ENCODE data around the gene FILIP1.

Gene FILIP1, protein sequence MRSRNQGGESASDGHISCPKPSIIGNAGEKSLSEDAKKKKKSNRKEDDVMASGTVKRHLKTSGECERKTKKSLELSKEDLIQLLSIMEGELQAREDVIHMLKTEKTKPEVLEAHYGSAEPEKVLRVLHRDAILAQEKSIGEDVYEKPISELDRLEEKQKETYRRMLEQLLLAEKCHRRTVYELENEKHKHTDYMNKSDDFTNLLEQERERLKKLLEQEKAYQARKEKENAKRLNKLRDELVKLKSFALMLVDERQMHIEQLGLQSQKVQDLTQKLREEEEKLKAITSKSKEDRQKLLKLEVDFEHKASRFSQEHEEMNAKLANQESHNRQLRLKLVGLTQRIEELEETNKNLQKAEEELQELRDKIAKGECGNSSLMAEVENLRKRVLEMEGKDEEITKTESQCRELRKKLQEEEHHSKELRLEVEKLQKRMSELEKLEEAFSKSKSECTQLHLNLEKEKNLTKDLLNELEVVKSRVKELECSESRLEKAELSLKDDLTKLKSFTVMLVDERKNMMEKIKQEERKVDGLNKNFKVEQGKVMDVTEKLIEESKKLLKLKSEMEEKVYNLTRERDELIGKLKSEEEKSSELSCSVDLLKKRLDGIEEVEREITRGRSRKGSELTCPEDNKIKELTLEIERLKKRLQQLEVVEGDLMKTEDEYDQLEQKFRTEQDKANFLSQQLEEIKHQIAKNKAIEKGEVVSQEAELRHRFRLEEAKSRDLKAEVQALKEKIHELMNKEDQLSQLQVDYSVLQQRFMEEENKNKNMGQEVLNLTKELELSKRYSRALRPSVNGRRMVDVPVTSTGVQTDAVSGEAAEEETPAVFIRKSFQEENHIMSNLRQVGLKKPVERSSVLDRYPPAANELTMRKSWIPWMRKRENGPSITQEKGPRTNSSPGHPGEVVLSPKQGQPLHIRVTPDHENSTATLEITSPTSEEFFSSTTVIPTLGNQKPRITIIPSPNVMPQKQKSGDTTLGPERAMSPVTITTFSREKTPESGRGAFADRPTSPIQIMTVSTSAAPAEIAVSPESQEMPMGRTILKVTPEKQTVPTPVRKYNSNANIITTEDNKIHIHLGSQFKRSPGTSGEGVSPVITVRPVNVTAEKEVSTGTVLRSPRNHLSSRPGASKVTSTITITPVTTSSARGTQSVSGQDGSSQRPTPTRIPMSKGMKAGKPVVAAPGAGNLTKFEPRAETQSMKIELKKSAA (N-terminal part only)

DNA sequence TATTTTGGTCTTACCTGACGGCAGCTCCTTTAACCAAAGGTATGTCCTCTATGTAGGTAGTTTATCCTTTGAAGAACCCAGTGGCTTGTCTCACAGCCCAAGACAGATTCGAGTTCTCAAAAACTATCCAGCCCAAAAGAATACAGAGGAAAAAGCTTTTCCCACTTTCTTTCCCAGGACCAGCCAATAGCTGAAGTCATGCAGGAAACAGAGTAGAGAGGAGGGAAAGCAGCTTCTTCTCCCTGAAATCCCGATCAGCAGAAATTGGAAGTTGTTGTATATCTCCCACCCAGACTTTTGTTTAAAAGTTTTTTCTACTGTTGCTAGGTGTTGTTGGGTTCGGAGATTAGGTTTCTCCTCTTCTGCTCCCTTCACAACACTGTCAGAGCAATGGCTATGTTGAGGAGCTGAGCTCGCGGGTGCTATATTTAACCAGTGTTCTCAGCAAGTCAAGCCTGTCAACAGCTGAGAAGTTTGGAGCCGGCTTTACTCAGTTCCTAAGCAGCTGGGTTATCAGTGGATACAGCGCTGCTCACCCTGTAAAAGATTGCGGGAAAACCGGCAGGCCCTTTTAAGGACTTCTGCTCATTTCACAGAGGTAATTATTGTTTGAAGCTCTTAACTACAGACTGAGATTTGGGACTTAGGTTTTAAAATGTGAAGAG, at the start of gene FILIP1:
FILIP1 (minus strand) TSS at position 401 of the 665 bp plus-strand sequence. CDS start 78,828 bp downstream, outside the sequence.
- no peak for DNase-seq (ENCODE audit: low read depth in 2 of 3, low spot score in 2 of 3)

DNA sequence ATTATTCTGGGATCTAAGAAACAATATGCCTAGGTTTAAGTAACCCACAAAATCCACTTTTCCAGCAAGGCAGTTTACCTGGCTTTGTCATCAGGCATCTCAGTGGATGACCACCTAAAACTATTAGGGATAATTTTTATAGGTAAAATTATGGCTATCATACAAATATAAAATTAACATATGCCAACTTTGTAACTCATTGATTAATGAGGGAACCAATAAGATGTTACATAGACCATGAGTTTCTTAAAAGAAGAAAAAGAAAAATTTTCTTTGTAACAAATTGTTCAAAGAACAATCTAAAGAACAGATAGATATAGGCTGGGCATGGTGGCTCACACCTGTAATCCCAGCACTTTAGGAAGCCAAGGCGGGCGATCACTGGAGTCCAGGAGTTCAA, 49.7 kb upstream of the FILIP1 start:
- no peak for DNase-seq (ENCODE audit: low read depth in 2 of 3, low spot score in 2 of 3)

DNA sequence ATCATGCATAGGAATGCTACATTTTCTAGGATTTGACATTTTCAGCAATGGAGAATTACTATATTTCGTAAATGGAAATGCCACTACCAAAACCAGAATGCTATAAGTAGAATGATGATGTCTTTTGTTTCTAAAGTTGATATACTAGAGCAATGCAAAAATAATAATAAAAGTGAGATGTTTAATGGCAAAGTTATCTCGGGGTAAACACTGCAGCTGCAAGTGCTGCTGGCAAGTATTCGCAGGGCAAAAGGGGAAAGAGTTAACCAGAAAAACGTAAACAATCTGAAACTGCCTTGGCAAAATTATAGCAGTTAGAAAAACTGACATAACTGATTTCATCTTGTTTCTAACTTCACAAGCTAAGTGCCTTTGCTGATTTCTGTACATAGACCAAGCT, 45.5 kb upstream of the FILIP1 start:
- no peak for DNase-seq (ENCODE audit: low read depth in 2 of 3, low spot score in 2 of 3)

DNA sequence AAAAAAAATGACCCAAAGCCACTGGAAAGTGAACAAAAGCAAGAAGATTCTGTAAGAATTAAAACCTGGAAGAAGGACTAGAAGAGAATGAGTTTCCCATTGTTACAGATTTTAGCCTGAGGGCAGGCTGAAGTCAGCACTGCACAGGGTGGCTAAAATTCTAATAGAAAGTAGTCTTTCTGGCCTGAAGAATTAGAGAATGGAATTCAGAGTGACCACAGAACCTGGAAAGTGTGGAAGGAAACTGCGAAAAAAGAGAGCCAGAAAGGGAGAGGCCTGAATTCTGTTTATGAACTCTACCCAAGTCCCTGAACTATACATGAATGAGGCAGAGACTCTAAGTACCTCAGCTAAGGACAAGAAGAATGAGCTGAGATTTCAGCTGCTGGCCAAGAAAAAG, 38.9 kb upstream of the FILIP1 start:
- DNase-seq (ENCODE audit: low read depth in 2 of 3, low spot score in 2 of 3), result no peak

DNA sequence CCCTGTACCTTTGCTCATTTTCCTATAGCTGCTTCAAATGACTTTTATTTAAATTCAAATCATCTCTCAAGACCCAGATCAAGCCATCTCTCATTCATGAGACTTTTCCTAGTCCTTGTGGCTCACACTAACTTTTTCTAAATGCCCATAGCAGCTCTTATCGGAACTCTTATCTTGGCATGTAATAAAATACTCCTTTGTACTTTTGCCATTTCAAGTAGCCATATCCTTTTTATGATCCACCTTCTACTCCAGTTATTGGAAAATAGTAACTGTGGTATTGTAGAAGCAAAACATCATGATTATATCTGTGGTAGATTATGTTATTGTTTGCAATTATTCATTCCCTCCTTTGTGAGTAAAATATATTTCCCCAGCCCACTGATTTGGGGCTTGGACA, 37.6 kb upstream of the FILIP1 start:
- DNase-seq (ENCODE audit: low read depth in 2 of 3, low spot score in 2 of 3), result no peak

DNA sequence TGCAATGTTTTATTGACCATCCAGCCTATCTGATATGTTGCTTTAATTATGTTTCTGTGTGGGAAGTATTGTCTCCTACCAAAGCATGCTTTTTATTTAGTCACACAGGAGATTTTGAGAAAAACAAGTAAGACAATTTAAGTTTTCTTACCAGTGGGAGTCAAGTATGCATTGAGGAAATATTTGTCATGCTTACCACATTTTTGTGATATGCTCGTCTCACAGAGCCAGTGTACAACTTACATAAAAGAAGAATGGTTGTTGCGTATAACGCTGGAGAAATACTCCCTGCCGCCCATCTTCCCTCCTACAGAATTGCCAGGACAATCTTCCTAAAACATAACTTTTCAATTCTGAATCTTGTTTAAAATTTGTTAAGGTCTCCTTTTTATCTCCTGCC, 37.1 kb upstream of the FILIP1 start:
- no peak for DNase-seq (ENCODE audit: low read depth in 2 of 3, low spot score in 2 of 3)

DNA sequence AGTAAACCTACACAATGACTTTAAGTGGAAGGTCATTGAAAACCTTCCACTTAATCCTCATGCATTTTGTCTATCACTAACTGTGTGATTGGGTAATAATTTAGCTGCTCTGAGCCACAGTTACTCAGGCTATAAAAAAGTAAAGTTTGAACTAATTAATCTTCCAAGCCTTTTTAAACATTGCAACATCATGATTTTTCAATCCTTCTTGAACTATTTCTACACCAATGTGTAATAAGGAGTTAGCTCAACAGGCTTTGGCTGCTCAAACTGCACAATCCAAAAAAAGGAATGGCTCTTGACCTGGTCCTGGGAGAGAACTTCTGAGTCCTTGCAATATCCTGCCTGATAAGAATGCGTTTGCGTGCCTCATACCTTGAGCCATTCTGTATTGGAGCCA, 34.8 kb upstream of the FILIP1 start:
- DNase-seq (ENCODE audit: low read depth in 2 of 3, low spot score in 2 of 3), result no peak

DNA sequence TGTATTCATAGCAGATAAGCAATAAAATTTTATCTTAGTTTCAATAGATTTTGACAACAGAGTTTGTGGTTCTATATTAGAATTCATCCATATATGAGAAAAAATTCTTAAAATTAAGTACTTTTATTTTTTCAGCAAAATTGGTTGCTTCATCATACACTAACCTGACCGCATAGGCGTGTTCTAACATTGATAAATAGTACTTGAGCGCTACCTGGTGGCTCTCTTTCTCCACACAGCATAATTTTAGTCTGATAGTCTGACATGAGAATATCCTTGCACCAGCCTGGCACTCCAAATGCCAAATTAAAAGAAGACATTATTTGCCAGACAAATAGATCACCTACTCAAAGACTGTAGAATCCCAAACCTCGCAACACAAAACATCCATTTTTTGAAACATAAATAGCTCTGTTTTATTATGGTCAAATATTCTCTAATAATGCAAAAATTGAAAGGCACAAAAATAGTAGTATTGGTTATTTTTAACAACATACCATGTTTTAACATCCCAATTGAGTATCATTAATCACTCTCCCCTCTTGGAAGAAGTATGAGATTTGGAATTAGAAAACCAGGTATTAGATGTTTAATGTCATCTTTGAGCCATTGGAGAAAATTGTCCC, 33.0 kb upstream of the FILIP1 start:
- peak in 1 of 3 experiments; percentile 6 for DNase-seq (ENCODE audit: low read depth in 2 of 3, low spot score in 2 of 3)

DNA sequence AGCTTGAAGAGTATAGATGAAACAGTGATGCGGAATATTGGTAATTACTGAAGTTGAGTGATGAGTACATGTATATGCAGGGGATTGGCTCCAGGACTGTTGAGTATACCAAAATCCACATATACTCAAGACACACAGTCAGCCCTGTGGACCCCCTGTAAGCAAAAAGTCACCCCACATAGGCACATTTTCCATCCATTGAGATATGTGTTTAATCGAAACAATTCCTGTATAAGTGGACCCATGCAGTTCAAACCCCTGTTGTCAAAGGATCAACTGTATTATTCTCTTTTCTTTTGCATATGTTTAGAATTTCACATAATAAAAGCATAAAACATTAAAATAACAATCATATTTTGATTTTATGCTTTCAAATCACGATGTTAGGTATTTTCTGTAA, 32.1 kb upstream of the FILIP1 start:
- DNase-seq (ENCODE audit: low read depth in 2 of 3, low spot score in 2 of 3), result no peak

DNA sequence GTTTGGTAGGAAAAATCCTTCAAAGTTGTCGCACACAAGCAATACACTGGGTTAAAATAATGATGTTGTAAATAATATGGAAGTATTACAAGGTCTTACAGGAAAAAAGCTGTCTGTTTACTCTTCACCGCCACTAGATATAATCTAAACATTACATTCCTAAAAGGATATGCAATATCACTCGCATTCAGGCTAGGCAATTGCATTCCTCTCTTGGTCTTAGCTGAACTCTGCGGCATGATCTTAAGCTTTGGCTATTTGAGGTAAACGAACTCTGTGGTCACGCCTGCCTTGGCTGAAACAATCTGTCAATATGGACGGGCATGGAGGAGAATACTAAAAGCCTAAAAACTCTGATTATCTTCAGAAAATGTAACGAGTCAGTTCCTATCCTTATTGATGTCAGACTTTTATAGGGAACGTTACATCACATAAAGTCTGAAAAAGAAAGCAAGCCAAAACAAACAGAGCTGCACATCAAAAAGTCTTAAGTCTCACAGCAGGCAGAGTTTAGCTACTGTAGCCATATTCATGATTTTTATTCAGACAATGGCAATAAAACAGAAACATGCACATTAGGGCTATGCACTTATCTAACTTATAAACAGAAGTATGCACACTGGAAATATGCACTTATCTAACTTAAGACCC, 30.8 kb upstream of the FILIP1 start:
- no peak for DNase-seq (ENCODE audit: low read depth in 2 of 3, low spot score in 2 of 3)

DNA sequence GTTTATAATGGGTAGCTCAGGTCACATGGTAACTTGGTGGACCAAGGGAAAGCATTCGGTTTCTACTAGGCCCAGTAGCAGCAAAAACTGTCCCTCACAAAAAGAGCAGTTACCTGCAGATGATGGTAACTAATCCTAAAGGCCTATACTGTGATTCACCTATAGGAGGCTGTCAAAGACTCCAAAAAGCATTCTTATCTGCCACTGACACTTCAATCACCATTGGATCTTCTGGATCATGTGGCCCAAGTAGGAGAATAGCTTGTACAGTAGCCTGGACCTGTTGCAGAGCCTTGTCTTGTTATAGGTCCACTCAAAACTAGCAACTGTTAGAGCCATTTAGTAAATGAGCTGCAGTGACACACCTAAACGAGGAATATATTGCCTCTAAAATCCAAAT, 23.2 kb upstream of the FILIP1 start:
- no peak for DNase-seq (ENCODE audit: low read depth in 2 of 3, low spot score in 2 of 3)

DNA sequence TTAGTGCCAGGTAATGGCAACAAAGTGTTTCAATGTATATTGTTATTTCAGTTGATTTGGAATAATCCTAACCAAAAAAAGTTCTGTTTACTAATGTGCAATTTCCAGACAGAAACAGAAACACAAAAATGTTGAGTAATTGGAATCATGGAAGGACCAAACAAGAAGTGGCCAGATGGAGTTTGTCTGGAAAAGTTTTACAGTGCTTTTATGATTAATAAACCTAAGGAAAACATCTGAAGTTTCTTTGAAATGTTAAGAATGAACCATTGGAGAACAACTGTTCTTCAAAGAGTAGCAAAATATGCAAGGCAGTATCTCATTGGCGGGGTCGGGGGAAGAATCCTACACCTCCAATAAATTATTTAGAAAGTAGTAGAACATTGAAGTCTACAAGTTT, 19.0 kb upstream of the FILIP1 start:
- DNase-seq (ENCODE audit: low read depth in 2 of 3, low spot score in 2 of 3), result no peak

DNA sequence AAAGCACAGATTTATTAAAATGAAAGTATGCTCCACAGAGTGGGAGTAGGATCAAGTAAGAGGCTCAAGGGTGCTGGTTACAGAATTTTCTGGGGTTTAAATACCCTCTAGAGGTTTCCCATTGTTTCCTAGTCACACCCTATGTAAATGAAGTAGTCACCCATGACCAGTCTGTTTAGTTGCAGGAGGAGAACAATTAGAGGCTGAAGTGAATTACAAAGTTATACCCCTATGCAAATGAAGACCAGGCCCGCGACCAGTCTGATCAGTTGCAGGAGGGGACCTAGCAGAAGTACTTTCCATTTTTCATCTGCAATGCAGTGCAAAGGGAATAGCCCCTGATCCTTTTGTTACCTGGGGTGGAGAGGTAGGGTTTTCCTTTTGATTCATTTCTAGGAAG, 11.8 kb upstream of the FILIP1 start:
- DNase-seq (ENCODE audit: low read depth in 2 of 3, low spot score in 2 of 3), result no peak

DNA sequence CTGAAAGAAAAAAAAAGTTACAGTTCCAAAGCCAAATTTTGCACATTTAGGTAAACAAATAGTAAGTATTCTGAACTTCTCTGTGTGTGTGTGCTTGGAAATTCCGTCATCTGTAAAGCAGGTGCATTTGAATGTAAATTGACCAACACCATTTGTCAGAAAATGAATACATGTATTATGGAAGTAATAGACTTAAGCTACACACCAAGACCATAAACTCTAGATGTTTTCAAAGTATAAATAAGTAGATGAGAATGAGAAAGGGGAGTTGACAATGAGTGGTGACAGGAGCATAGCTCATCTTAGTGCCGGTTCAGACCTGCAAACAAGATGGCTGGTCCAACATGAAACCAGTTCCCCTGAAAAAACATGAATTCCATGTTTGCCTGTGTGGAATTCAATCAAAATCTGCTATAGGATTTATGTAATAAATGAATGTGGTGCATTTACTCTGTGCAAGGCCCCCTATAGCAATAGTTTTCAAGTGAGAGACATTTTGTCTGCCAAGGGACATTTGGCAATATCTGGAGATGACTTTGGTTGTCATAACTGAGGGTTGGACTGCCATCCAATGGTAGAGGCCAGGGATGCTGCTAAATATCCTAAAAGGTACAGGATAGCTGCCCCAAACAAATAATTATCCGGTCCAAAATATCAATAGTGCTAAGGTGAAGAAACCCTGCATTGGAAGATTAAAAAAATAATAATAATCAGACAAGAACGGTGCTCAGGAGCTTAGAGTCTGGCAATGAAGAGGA, 11.0 kb upstream of the FILIP1 start:
- DNase-seq (ENCODE audit: low read depth in 2 of 3, low spot score in 2 of 3), result no peak

DNA sequence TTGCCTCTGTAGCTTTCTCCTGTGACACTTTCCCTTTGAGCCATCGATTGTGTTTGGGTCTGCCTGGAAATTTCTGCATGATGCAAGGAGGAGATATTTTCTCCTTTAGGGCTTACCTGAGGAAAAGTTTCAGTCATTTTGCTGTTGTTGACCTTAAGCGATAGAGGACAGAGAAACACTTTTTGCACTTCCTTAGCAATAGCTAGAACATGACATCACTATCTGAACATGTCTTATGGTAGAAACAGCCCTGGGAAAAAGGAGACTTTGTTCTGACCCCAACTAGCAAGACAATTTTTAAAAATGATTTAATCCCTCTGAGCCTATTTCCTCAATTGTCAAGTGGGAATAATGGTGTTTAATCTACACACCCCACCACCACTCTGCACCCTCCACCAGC, 9.7 kb upstream of the FILIP1 start:
- DNase-seq (ENCODE audit: low read depth in 2 of 3, low spot score in 2 of 3), result no peak

DNA sequence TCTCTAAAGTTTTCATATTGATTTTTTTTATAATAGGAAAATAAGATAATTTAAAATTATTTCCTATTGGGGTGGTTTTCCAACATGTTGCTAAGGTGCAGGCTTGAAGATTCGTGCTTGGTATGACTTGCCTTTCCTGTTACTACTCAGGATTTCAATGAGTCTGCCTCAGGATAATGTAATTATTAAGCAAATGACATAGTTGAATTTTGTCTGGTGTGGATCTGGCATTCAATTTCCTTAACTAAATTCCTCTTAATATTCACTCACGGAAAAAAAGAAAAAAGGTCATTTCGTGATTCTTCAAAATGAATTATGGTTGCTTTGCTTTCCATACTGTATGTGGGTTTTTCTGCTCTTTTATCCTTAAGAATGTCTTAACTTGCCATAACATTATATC, 9.3 kb upstream of the FILIP1 start:
- DNase-seq (ENCODE audit: low read depth in 2 of 3, low spot score in 2 of 3), result no peak

DNA sequence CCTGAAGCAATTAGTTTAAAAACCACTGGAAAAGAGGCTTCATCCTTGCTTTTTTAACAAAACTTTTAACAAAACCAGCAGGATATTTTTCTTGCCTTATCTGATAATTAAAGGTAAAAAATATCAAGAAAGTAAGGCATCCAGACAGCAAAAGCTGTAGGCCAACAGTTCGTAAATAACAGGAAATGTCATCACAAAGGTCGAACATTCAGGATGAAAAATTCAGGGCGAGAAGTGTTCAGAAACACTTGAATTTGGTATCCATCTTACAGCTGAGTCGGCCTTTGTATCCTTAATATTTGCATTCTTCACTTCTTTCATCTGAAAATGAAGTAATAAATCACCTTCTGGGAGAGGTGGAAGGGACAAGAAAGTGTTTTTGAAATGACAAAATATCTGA, 8.2 kb upstream of the FILIP1 start:
- DNase-seq (ENCODE audit: low read depth in 2 of 3, low spot score in 2 of 3), result no peak

DNA sequence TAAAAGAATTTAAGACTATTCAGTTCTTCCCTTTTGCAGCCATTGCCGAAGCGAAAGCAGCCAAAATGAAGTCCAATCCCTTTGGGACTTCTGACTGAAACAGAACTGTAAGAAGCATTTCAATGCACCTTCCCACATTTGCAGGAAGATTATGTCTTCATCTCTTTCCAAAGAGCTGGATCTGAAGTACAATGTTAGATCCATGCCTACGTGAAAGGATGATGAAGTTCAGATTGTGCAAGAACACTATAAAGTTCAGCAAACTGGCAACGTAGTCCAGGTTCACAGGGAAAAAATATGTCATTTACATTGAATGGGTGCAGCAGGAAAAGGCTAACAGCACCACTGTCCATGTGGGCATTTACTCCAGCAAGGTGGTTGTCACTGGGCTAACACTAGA, 6.0 kb upstream of the FILIP1 start:
- DNase-seq (ENCODE audit: low read depth in 2 of 3, low spot score in 2 of 3), result no peak

DNA sequence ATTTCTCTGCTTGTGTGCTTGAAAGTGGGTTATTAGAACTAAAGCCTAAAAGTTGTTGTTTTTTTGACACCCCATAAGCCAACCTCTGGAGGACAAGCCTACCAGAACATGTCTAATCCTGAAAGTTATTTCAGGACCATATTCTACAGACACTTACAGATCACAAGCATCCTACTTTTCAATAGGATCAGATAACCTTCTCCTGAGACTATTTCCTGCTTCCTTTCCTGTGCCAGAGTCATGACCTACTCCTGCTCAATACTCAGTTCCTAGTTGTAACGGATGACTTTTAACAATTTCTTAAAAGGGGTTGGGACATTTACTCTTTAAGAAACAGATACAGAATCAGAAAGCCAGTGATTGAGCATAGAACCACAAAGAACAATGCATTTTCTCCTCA, 5.3 kb upstream of the FILIP1 start:
- DNase-seq (ENCODE audit: low read depth in 2 of 3, low spot score in 2 of 3), result no peak
